NCI-H2196 (cell line): ENCODE measurements around the gene TNS3.

Experiments
- DNase-seq: peaks from one replicate; lab custom pipeline; 2025; ENCODE audit not compliant: unreplicated experiment; lab: John Stamatoyannopoulos, UW

TNS3 gene

DNA sequence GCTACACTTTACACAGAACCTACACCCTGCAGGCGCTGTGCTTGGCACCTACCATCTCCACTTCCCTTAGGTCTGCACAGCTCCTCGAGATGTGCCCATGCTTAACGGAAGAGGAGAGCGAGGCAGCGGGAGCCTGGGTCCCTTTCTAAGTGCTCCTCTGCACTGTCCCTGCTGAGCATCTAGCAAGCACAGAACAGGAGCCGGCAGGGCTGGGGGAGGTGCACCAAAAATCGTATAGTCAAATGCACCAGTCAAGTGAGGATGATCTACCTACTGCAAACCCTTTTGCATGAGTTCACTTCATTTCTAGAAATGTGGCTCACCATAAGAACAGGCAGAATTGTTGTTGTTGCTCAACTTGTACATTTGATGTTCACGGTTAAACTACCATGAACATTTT is 267.7 kb downstream of the TNS3 start:
- no peak for DNase-seq

GRCh38 chr7:47313564-47313963 is 268.3 kb downstream of the TNS3 start:
- DNase-seq = no peak

DNA sequence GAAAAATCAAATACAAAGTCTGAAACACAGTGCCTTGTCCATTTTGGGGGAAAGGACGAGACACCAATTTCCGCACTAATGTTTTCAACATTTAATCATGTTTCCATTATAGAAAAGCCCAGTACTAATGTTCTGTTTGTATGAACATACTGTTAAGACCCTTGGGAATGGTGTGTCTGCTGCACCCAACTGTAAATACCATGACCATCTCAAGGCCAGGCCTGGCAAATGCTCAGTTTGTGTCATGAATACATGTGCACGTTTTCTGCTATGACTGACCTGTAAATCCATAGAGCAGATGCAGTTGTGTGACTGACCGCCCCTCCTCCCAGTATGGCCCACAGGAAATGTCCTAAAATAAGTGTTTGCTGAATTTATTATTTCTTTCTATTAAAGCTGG is 270.0 kb downstream of the TNS3 start:
- no peak for DNase-seq

DNA sequence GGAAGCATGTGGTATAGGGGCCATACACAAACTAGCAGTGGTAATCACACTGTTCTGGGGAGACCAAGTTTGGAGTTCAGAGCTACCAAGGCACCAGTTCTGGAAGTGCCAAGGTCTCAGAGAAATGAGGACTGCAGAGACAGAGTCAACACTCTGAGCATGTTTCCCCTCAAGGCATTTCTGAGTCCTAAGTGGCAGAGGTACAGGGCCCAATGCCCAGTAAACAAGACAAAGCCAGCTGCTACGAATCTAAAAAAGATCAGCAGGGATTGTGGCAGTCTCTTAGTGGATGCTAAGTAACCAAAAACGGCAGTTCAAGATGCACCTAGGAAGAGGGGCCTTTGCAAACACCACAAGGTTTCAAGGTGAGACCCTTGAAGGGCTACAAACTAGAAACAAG is 271.9 kb downstream of the TNS3 start:
- DNase-seq = no peak

DNA sequence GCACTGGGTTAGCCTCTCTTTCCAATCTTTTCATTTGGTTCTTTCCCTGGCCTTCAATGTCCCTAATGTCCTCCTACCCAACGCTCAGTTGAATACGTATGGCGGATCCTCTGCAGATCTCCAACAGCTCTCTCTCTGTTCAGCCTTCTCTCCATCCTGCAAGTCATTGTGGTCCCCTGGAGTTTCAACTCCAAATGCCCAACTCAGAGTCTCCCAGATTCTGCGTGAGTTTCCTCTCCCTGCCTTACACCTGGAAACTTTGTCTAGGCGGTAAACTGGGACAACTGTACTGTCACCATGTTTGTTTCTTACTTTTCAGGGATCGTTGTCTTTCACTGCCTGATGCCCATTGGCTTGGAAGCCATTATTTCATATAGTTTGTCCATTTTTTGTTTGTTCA is 273.1 kb downstream of the TNS3 start:
- DNase-seq = no peak

DNA sequence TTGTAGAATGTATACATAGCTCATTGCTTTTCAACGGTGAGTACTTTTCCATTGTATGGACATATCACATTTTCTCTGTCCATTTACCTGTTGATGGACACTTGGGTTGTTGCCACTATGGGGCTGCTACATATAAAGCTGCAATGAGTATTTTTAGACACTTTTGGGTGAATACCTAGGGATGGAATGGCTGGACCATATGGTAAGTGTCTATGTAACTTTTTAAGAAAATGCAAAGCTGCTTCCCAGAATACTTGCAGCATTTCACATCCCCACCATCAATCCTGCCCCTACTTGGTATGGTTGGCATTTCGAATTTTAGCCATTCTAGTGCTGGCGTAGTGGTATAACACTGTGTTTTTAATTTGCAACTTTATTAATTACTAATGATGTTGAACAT is 274.6 kb downstream of the TNS3 start:
- no peak for DNase-seq

- no peak for DNase-seq
These were observed 276.9 kb downstream of the TNS3 start for GRCh38 chr7:47304727-47305719.

GRCh38 chr7:47303695-47304453 is 278.0 kb downstream of the TNS3 start:
- no peak for DNase-seq

- no peak for DNase-seq
These were observed 278.8 kb downstream of the TNS3 start for GRCh38 chr7:47303014-47303694.

GRCh38 chr7:47302560-47302959 is 279.4 kb downstream of the TNS3 start:
- no peak for DNase-seq

DNA sequence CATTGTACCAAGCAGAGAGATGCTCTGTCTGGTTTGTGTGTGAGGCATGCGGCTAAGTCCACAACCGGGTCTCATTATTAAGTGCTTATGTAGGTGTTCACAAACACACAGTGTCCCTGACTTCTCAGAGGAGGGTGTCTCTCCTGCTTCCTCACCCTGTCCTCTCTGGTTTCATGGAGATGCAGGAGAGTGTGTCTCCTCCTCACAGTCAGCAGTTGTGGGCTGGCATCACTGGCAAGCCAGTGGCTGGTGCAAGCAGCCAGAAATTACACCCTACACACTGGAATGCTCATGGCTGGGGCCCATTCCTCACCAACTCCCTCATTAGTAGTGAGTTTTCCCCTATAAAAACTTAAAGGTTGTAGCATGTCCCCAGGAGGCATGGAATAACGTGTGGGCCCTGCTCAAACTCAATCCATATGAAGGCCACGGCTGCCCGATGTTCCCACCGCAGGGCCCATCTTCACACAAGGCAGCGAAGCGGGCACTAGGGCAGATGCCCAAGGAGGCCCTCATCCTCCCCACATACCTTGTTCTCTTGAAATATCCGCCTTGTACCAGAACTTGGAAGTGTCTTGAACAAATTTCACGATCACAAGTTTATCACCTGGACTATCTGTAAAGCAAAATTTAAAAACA is 280.1 kb downstream of the TNS3 start:
- DNase-seq = no peak

DNA sequence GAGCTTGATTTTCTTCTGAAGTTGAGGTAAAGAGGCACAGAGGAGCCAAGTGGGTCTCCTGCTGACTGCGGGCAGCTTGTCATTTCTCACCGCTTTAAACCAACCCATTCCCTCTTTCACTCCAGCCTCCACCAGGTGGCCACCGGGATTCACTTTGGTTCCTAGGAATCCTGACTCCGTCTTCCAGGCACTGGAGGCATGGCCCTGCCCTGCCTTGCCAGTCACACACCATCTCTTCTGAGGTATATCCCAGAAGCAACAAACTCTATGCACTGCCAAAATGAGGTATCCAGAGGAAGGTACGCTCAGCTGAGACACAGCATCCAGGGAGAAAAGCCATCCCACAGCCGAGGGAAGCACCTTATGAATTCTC is 280.8 kb downstream of the TNS3 start:
- DNase-seq = no peak

DNA sequence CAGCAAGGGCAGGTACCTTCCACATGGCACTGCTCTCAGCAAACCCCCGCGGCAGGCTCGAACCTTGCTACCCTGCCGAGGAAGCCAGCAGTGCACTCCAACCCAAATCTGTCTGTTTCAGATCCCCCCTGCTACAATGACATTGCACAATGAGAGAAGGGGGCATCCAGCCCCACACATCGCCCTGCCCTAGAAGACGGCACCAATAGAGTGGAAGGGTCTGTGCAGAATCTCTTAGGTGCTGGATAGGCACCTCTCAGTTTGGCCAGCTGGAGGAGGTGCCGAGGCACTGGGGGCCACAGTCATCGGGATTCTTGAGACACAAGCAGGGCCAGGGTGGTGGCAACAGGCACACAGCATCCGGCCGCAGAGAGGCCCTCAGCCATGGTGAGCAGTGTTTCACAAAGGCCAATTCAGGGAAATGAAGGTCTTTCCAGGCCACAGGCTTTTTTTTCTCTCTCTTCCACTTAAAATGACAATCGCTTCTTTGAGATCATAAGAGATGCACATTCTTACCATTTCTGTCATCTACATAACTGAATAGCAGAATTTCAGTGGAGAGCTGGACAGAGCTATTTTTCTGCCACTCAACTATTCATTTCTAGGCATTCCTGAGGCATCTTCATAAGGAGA is 281.3 kb downstream of the TNS3 start:
- no peak for DNase-seq

GRCh38 chr7:47299496-47299895 is 282.4 kb downstream of the TNS3 start:
- DNase-seq = no peak

- no peak for DNase-seq
These were observed 283.3 kb downstream of the TNS3 start for GRCh38 chr7:47298636-47299035.

DNA sequence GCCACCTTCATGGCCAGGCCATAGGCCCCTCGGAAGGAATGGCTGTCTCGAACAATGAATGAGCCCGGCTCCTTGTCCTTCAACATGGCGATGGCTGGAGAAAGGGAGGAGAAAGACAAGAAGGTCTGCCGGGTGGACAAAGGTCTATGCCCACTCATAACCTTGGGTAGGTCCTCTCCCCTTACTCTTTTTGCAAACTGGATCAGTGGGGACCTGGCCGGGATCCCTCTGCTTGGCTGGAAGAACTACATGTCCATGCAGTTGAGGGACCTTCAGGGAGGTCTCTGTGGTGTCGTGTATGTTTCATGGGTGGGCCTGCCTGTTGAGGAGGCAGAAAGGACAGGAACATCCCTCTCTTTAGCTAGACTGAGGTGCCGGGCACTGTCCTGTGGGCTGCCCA is 284.8 kb downstream of the TNS3 start:
- no peak for DNase-seq

GRCh38 chr7:47295606-47296005 is 286.3 kb downstream of the TNS3 start:
- no peak for DNase-seq

DNA sequence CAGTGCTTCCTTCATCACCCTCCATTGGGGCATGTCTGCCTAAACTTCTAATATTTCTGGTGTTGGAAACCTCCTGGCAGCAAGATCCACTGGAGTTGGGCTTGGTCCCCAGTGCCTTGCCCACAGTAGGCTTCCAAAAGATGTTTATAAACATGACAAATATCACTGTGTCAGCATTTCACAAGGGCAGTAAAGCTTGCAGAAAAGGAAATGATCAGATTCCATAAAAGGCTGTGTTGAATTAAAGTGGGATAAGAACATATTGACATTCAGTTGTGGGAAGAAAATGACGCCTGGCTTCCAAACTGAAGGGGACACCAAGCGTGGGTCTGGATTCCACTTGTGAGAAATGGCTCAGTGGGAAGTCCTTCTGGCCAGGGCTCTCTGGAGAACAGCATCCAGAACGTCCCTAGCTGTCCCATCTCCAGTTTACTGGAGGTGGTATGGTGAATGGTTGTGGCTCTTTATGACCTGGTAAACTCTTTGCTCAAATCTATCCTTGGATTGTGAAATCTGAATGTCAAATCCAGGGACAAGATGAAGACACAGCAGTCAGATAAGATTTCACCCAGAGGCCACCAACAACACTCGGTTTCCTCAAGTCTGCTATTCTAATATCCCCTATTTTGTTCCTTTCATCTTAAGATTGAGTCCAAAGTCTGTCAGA is 287.2 kb downstream of the TNS3 start:
- no peak for DNase-seq

- DNase-seq = no peak
These were observed 287.9 kb downstream of the TNS3 start for GRCh38 chr7:47293884-47294555.
